ENCODE measurements around the gene GPI. TPM values are rescaled to one million over a fixed set of nuclear protein-coding genes. Genes with fewer than 3 reads are reported as not detected.

The GPI gene
- total and polyA plus RNA-seq, 2 of the 8 experiments (the other 6 are each of a cell fraction or from before 2014, with no cell fraction given): 171 to 360 TPM

- Histone ChIP-seq H3K27ac (ENCODE audit: low read depth, low read length) (no peak overlapping the region), H2AFZ (ENCODE audit: low read length) (no peak overlapping the region), H3K23ac (ENCODE audit: insufficient read length) (no peak overlapping the region), H3K18ac (ENCODE audit: extremely low read depth, low read length) (no peak overlapping the region), H2BK15ac (ENCODE audit: low read length) (no peak overlapping the region), H3K27me3 (replicated peaks in 1 of 4; ENCODE audit: control insufficient read depth in 3 of 4, extremely low read depth in 1 of 4, insufficient read depth in 3 of 4, low read length in 3 of 4) (no peaks in the 10 kb centered on the region), H4K5ac (ENCODE audit: insufficient read length, low read depth, low read length) (no peak overlapping the region), H3K4ac (replicated peaks; ENCODE audit: insufficient read length, low read depth, low read length) (no peak overlapping the region), H2BK20ac (ENCODE audit: low read length) (no peak overlapping the region), H2BK5ac (ENCODE audit: low read depth, low read length) (no peak overlapping the region; the same call in 1 of the 2 replicates), H3K9ac (replicated peaks in 1 of 4; ENCODE audit: extremely low read depth in 1 of 4, low read depth in 3 of 4, low read length in 3 of 4) (no peak overlapping the region), H4K8ac (ENCODE audit: extremely low read depth, insufficient read depth, low read length) (no peak overlapping the region), H4K91ac (replicated peaks; ENCODE audit: insufficient read length, low read length) (no peak overlapping the region), H3K23me2 (ENCODE audit: low read depth, low read length) (0 out of 2 replicates have a peak, but pooled peaks cover 2% of the 10 kb centered on the region), H2BK120ac (replicated peaks; ENCODE audit: low read depth, low read length) (no peak overlapping the region), H4K20me1 (replicated peaks in 1 of 2; ENCODE audit: control insufficient read depth in 1 of 2, insufficient read depth in 2 of 2, low read length in 2 of 2) (peaks cover 5 to 13% of the 10 kb centered on the region in 2 experiments), H2BK12ac (ENCODE audit: low read depth, low read length) (no peak overlapping the region), H3K4me2 (ENCODE audit: insufficient read depth in 1 of 2, low read depth in 2 of 2, low read length in 2 of 2) (no peak overlapping the region), H3K56ac (replicated peaks; ENCODE audit: insufficient read length, low read depth, low read length) (no peak overlapping the region), H3K4me3 (ENCODE audit: extremely low read depth in 1 of 4, insufficient read depth in 2 of 4, low read depth in 3 of 4, low read length in 4 of 4) (no peak overlapping the region), H3K79me1 (ENCODE audit: low read depth, low read length) (no peaks in the 10 kb centered on the region; the same call in none of the 2 replicates), H3K14ac (ENCODE audit: insufficient read length) (no peak overlapping the region), H3K4me1 (replicated peaks in 1 of 4; ENCODE audit: control insufficient read depth in 3 of 4, insufficient read depth in 4 of 4, low read length in 3 of 4) (no peaks in the 10 kb centered on the region), H3K9me3 (ENCODE audit: insufficient read depth in 2 of 2, low read depth in 1 of 2, low read length in 1 of 2) (no peaks in the 10 kb centered on the region), H3K79me2 (ENCODE audit: control insufficient read depth in 1 of 2, insufficient read depth in 2 of 2, low read length in 2 of 2) (peaks cover 0 to 6% of the 10 kb centered on the region in 2 experiments; a peak in 1 of 4 replicates), H3K36me3 (ENCODE audit: control insufficient read depth in 2 of 4, insufficient read depth in 4 of 4, low read length in 3 of 4) (peaks cover 33 to 53% (median 42%) of the 10 kb centered on the region in 4 experiments), H2AK5ac (ENCODE audit: low read depth, low read length) (no peak overlapping the region)
- CTCF ChIA-PET (ENCODE audit: partially characterized antibody): no interaction called here
- DNase-seq (ENCODE audit: low read depth in 1 of 2, low spot score in 2 of 2) (no peak), FAIRE-seq (no peak)
- POLR2A ChIA-PET (ENCODE audit: partially characterized antibody): interaction anchor here (1.0 to 2.5 kb wide), 2 partner anchors 9 kb away, joined by 4 to 10 read pairs; partner anchors contain the start of gene GPI
- 94% methylated on average over 8 of the region's 8 CpGs; no CpG with 5 or more reads in 1 of the 2 experiments for WGBS, 2 experiments (ENCODE audit: extremely low coverage in 1 of 2, insufficient coverage in 1 of 2, insufficient read length in 1 of 2, insufficient replicate concordance in 2 of 2, low coverage in 1 of 2, low lambda C conversion rate in 2 of 2, missing lambda C conversion rate in 1 of 2)
- no peak for TF ChIP-seq HDAC2 (IDR thresholded peaks at IDR 0.05; ENCODE audit: borderline replicate concordance in 1 of 2, low read depth in 2 of 2, low read length in 2 of 2)
- no peak for TF ChIP-seq TAF1 (IDR thresholded peaks at IDR 0.05; ENCODE audit: low read depth, low read length)
- no peak for TF ChIP-seq HDAC6 (IDR thresholded peaks at IDR 0.05; ENCODE audit: low read depth, low read length)
- TF ChIP-seq KDM1A (IDR thresholded peaks at IDR 0.05; ENCODE audit: borderline replicate concordance, low read length): no peak
- no peak for TF ChIP-seq EZH2 (IDR thresholded peaks at IDR 0.05; ENCODE audit: low read depth, low read length, severe bottlenecking)
- no peak for TF ChIP-seq GABPA (IDR thresholded peaks at IDR 0.05; ENCODE audit: borderline replicate concordance, insufficient read depth, low read length)
- TF ChIP-seq CBX8 (IDR thresholded peaks at IDR 0.05; ENCODE audit: borderline replicate concordance, low read depth, low read length): no peak
- no peak for TF ChIP-seq SIX5 (IDR thresholded peaks at IDR 0.05; ENCODE audit: low read depth, low read length)
- no peak for TF ChIP-seq BACH1 (IDR thresholded peaks at IDR 0.05; ENCODE audit: low read length)
- TF ChIP-seq ZNF274 (IDR thresholded peaks at IDR 0.05; ENCODE audit: borderline replicate concordance, extremely low read depth, low read length): no peak
- no peak for TF ChIP-seq NRF1 (IDR thresholded peaks at IDR 0.05; ENCODE audit: low read depth, low read length)
- no peak for TF ChIP-seq KDM5A (IDR thresholded peaks at IDR 0.05; ENCODE audit: low read length)
- no peak for TF ChIP-seq TAF7 (optimal IDR thresholded peaks at IDR 0.05; ENCODE audit: borderline replicate concordance, low read depth, low read length)
- TF ChIP-seq SIN3A (conservative IDR thresholded peaks at IDR 0.05 in 1 of 2, IDR thresholded peaks at IDR 0.05 in 1 of 2; ENCODE audit: low read depth in 1 of 2, low read length in 2 of 2): no peak
Measured at GRCh38 chr19:34375598-34375997, 10.6 kb downstream of the GPI start.
